ENCODE results near the gene STK11.

Gene STK11

GRCh38 chr19:1226522-1227303, 21.1 kb downstream of the STK11 start:
- no peak for DNase-seq

DNA sequence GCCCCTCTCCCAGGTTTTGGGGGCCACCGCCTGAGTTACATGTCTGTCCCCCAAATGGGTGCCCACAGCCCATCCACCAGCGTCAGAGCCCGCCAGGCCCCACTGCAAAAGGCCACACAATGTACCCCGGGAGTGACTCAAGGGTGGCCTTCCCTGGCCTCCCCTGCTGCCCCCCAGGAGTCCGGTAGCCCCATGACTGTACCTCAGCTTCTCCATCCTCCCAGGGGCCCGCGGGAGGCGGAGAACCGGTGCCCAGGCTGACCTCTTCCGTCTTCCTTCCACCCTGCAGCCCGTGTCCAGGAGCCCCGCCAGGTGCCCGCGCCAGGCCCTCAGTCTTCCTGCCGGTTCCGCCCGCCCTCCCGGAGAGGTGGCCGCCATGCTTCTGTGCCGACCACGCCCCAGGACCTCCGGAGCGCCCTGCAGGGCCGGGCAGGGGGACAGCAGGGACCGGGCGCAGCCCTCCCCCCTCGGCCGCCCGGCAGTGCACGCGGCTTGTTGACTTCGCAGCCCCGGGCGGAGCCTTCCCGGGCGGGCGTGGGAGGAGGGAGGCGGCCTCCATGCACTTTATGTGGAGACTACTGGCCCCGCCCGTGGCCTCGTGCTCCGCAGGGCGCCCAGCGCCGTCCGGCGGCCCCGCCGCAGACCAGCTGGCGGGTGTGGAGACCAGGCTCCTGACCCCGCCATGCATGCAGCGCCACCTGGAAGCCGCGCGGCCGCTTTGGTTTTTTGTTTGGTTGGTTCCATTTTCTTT, 21.9 kb downstream of the STK11 start:
- DNase-seq, result no peak

DNA sequence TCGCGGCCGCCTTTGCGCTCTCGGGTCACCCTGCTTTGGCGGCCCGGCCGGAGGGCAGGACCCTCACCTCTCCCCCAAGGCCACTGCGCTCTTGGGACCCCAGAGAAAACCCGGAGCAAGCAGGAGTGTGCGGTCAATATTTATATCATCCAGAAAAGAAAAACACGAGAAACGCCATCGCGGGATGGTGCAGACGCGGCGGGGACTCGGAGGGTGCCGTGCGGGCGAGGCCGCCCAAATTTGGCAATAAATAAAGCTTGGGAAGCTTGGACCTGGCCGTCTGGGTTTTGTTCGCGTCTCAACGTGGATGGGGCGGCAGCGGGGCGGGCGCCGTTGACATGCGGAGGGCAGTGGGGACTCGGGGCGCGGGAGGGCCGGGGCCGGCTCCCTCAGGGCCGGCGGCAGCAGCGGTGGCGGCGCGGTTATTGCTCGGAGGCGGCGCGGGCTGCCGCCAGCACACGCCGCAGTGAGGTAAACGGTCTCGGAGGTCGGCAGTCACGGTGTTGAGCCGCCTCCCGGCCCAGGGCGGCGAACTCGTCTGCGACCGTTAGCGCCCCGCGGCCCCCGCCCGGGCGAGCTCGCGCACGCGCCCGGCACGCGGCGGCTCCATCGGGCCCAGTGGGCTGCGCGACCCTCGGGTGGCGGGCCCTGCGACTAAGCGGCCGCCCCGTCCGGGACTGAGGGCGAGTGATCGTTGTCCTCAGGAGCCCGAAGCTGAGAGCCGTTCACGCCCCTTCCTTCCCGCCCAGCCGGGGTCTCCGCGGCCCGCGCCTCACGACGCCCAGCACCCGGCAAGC, 22.8 kb downstream of the STK11 start:
- DNase-seq, result no peak

DNA sequence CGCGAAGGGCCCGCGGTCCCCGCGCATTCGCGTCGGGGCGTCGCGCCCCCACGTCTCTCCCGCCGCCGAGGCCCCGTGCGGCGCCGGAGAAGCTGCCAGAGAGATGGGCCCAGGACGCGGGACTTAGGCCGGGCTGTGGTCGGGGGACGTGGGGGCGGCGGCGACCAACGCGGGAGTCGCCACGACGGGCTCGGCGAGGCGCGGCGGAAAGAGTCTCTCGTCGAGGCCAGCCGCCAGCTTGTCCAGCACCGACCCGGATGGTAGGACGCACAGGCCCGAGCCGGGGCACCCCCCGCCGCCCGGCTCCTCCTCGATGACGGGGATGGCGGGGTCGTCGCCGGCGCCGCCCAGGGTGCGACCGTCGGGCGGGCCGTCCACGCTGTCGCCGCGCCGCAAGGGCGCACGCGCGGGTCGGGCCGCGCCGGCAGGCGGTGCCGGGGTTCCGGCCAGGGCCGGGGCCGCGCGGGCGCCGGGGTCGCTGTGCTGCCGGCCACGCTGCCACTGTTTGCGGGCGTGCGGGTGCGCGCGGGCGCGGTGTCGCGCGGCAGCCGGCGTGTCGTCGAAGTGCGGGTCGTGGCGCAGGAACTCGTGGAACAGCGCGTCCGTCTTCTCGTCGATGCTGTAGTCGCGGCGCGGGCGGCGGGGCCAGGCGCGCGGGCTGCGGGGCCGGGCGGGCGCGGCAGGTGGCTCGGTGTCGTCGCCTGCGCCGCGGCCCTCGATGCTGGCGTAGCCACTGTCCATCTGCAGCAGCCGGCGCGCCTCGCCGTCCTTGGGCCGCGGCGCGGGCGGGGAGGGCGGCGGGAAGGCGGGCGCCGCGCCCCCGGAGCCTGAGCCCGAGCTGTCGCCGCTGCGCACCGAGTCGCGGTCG, 23.7 kb downstream of the STK11 start:
- no peak for DNase-seq

DNA sequence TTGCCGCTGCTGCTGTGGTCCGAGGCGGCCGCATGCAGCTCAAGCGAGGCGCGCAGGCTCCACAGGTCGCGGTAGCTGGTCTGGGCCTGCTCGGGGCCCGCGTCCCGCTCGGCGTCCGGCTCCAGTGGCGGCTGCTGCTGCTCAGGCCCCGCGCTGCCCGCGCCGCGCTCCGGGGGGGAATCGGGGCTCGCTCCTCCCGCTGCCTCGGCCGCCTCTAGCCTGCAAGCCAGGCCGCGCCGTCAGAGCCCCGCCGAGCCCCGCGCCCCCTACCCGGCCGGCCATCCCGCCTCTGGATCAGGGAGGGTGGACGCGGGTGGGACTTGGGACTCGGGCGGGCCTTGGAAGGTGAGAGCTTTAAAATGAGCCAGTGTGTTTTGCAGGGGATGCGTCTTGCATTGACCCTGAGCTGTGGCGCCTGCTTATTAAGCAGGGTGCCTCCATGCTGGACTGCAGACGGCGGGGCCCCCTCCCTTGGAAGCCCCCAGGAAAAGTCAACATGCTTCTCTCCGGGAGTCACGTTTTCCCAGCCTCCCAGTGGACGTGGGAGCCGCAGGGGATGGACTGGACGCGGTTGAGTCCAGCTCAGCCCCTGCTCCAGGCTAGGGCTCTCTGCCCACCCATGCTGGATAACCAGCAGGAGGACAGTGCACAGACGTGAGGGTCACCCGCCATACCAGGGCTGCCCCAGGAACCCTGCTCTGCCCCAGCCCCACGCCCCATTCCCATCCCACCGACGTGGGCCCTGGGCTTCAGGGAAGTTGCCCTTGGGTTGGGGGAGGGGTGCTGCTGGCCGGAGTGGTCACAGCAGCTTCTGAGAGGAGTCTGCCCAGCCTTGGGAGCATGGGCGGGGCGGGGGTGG, 24.6 kb downstream of the STK11 start:
- no peak for DNase-seq

- no peak for DNase-seq
Measured at GRCh38 chr19:1230783-1231489, 25.4 kb downstream of the STK11 start.

- no peak for DNase-seq
Measured at GRCh38 chr19:1231729-1232637, 26.4 kb downstream of the STK11 start.

DNA sequence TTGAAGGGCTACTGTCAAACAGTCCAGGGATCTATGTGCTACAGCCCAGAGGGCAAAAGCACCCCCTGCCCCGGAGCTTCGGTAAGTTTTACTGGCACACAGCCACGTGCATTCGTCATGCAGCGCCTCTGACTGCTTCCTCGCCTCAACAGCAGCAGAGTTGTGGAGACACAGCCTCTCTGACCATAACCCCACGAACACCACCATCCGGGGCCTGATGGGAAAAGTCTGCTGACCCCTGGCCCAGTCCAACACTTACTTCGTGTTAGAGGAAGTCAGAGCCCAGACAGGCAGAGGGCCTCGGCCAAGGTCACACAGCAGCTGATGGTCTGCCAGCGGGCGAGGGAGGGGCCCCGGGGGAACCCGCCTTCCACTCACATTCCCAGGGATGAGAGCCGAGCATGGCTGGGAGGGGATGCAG, 27.1 kb downstream of the STK11 start:
- DNase-seq, result no peak

DNA sequence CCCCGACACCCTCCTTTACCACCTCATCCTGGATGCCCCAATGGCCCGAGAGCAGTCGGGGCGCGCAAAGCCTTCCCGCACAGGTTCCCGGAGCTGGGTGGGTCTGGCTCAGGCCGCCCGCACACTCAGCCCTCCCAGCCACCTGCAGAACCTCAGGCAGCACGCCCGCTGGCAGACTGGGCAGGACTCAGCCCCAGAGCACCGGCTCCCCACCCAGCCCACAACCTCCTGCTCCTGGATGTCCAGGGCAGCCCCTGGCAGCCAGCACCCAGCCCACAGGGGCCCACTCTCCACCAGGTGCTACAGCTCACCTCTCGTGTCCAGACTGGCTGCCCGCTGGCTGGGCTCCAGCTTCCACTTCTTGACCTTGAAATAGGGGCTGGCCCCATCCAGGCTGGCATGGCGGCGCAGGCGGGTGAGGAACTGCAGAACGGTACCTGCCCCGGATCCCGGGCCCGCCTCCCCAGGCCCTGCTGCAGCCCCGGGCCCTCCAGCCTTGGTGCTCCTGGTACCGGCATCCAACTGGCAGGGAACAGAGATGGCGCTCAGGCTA, 27.6 kb downstream of the STK11 start:
- no peak for DNase-seq

- no peak for DNase-seq
Measured at GRCh38 chr19:1234051-1234954, 28.7 kb downstream of the STK11 start.

DNA sequence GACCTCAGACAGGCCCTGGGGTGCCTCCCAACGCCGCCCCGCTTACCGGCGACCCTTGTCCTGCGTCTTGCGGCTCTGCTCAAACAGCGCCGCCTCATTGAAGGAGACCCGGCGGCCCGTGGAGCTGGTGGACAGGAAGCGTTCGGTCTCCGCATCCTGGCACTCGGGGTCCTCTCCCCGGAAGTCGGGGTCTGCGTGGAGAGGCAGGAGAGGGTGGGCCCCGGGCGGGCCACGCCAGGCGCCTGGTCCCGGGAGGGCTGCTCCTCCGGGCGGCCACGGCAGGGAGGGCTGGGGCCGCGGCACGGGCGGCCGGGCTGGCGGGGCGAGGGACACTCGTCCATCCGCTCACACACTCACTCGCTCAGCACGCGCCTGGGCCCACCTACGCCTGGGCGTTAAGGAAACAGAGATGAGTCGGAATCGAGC, 29.4 kb downstream of the STK11 start:
- DNase-seq, result no peak

GRCh38 chr19:1235625-1236538, 30.3 kb downstream of the STK11 start:
- DNase-seq, result no peak

DNA sequence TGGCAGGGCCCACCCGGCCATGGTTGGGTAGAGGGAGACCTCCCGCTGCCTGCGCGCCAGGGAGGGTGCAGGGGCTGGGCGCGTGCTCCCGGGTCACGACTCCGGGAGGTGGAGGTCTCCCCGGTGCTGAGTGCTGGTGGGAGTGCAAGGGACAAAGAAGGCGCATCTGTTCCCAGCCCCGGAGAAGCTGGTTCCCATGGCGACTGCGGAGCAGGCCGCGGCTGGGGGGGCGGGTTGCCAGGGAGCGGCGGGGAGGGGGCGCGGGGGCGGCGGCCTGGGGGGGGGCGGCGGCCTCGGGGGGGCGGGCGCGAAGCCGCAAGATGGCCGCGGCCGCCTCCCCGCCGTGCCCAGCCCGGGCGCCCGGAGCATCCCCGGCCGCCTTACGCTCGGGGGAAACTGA, 31.0 kb downstream of the STK11 start:
- no peak for DNase-seq

- no peak for DNase-seq
Measured at GRCh38 chr19:1237027-1237659, 31.6 kb downstream of the STK11 start.

GRCh38 chr19:1237754-1238368, 32.3 kb downstream of the STK11 start, which contains the start of gene CBARP:
Gene CBARP, minus strand, starts transcription at chr19:1238005. Its CDS starts 1,905 bp downstream, at chr19:1236100.
- no peak for DNase-seq

All from activated CD4-positive, alpha-beta T cell treated with anti-CD3 and anti-CD28 coated beads for 1 hour (primary cell).